K562 (cell line): Measurements from ENCODE around the gene ARMH3. TPM values are rescaled to one million over a fixed set of nuclear protein-coding genes. Genes with fewer than 3 reads are reported as not detected.

ENCODE experiments used
- CREBBP ChIP-seq: IDR thresholded peaks from one replicate; pipeline ENCODE4 v1.6.1; 2012; ENCODE audit warnings: low read depth, mild to moderate bottlenecking, control low read depth, inconsistent platforms, low read length
- FOXM1 ChIP-seq, 2 experiments: fragments of 450-650 bp in 1 of 2; sonication (generic) in 1 of 2; formaldehyde crosslinking in 1 of 2; IDR thresholded peaks; 2 replicates each; pipeline versions ENCODE4 v1.6.1 to v1.9.0; 2017 to 2022; ENCODE audit warnings: low read depth in 2 of 2, mild to moderate bottlenecking in 2 of 2, missing genetic modification reagents in 1 of 2, moderate library complexity in 1 of 2
- HDGF ChIP-seq: fragments of 450-650 bp; IDR thresholded peaks from 2 replicates; pipeline ENCODE4 v1.6.1; 2016
- HES1 ChIP-seq: fragments of 450-650 bp; IDR thresholded peaks from 2 replicates; pipeline ENCODE4 v1.6.1; 2016; ENCODE audit warnings: low read depth, mild to moderate bottlenecking, moderate library complexity
- HMG20B ChIP-seq: fragments of 250-450 bp; sonication (Bioruptor Pico); IDR thresholded peaks from 2 replicates; pipeline ENCODE4 v1.5.0; 2021; ENCODE audit warnings: mild to moderate bottlenecking
- JUN ChIP-seq, 2 experiments: sonication (generic) in 1 of 2; formaldehyde crosslinking in 1 of 2; IDR thresholded peaks; 2 replicates each; pipeline versions ENCODE4 v1.6.1 to v1.8.0; 2012 to 2022; ENCODE audit warnings: borderline replicate concordance in 2 of 2, mild to moderate bottlenecking in 2 of 2, improper control_type of control experiment in 1 of 2, low read depth in 1 of 2, low read length in 1 of 2, missing genetic modification reagents in 1 of 2
- JUND ChIP-seq, 2 experiments: IDR thresholded peaks; 2 replicates in 1 of 2; 3 replicates in 1 of 2; pipeline ENCODE4 v1.6.1; 2011; ENCODE audit warnings: borderline replicate concordance in 2 of 2, low read depth in 2 of 2, low read length in 2 of 2, improper control_type of control experiment in 1 of 2, missing biosample characterization in 1 of 2, missing genetic modification characterization in 1 of 2, missing genetic modification reagents in 1 of 2
- MTA3 ChIP-seq: fragments of 450-650 bp; formaldehyde crosslinking; IDR thresholded peaks from 2 replicates; pipeline ENCODE4 v1.6.1; 2017; ENCODE audit warnings: mild to moderate bottlenecking, borderline replicate concordance
- SIN3B ChIP-seq: fragments of 450-650 bp; IDR thresholded peaks from 2 replicates; pipeline ENCODE4 v1.6.1; 2017; ENCODE audit warnings: low read depth, mild to moderate bottlenecking, moderate library complexity
- SP2 ChIP-seq: IDR thresholded peaks from 2 replicates; pipeline ENCODE4 v1.6.1; 2011; ENCODE audit warnings: mild to moderate bottlenecking, low read depth, low read length, moderate library complexity; ENCODE audit not compliant: poor library complexity, severe bottlenecking; ENCODE audit errors: extremely low read depth
- ZFP91 ChIP-seq: sonication (generic); formaldehyde crosslinking; IDR thresholded peaks from 2 replicates; pipeline ENCODE4 v1.8.0; 2022; ENCODE audit warnings: mild to moderate bottlenecking, missing genetic modification reagents
- ZNF232 ChIP-seq: sonication (generic); formaldehyde crosslinking; IDR thresholded peaks from 2 replicates; pipeline ENCODE4 v1.8.0; 2022; ENCODE audit warnings: mild to moderate bottlenecking, missing genetic modification reagents
- ZNF3 ChIP-seq: fragments of 250-450 bp; sonication (Bioruptor Pico); IDR thresholded peaks from 2 replicates; pipeline ENCODE4 v1.5.0; 2021; ENCODE audit warnings: mild to moderate bottlenecking, moderate library complexity
- ZNF76 ChIP-seq: fragments of 250-450 bp; sonication (Bioruptor Pico); IDR thresholded peaks from 2 replicates; pipeline ENCODE4 v1.4.0; 2020; ENCODE audit warnings: mild to moderate bottlenecking, moderate library complexity, borderline replicate concordance
- polyA plus RNA-seq, 8 experiments: library from polyadenylated mRNA; depleted of rRNA in 4 of 8; stranded (reverse) in 5 of 8; unstranded in 3 of 8; fragments of >200 nt; fragmentation: Nextera tagmentation in 2 of 8; fragmentation: Illumina TruSeq in 1 of 8; extraction: Ambion mirVana in 2 of 8; extraction: Trizol in 1 of 8; gene quantifications; 2 replicates each; pipeline versions ENCODE4 v1.2.1 to v1.2.3, GENCODE V29; 2011 to 2014; ENCODE audit warnings: inconsistent platforms in 1 of 8, missing spikeins in 1 of 8
- total RNA-seq, 7 experiments: library from RNA; depleted of rRNA in 6 of 7; stranded (reverse); fragments of >200 nt in 6 of 7; fragmentation: Illumina TruSeq in 2 of 7; extraction: Trizol in 2 of 7; gene quantifications; 2 replicates each; pipeline versions ENCODE4 v1.2.1 to v1.2.3, GENCODE V29; 2011 to 2021; ENCODE audit warnings: low replicate concordance in 1 of 7
- TF ChIP-seq, protein P1 (sequence below): sonication (generic); formaldehyde crosslinking; IDR thresholded peaks from 2 replicates; pipeline ENCODE4 v1.8.0; 2023; ENCODE audit warnings: mild to moderate bottlenecking, missing genetic modification reagents
- TF ChIP-seq, protein P2 (sequence below): fragments of 450-650 bp; IDR thresholded peaks from 2 replicates; pipeline ENCODE4 v1.6.1; 2014; ENCODE audit warnings: low read depth, mild to moderate bottlenecking, moderate library complexity, borderline replicate concordance
- TF ChIP-seq, protein P3 (sequence below): fragments of 250-450 bp; sonication (Bioruptor Pico); IDR thresholded peaks from 2 replicates; pipeline ENCODE4 v1.5.0; 2022; ENCODE audit warnings: mild to moderate bottlenecking

ARMH3 gene
- total and polyA plus RNA-seq, 9 of the 15 experiments (the other 6 are each of a cell fraction or from before 2014, with no cell fraction given), result 0.29 to 0.73 TPM; not detected in 7

- TF ChIP-seq, protein P1, sequence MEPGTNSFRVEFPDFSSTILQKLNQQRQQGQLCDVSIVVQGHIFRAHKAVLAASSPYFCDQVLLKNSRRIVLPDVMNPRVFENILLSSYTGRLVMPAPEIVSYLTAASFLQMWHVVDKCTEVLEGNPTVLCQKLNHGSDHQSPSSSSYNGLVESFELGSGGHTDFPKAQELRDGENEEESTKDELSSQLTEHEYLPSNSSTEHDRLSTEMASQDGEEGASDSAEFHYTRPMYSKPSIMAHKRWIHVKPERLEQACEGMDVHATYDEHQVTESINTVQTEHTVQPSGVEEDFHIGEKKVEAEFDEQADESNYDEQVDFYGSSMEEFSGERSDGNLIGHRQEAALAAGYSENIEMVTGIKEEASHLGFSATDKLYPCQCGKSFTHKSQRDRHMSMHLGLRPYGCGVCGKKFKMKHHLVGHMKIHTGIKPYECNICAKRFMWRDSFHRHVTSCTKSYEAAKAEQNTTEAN (CRISPR knock-in tag), result peak; percentile 100
- TF ChIP-seq ZNF232 (no peak), ZNF3 (CRISPR knock-in tag) (no peak), JUND (IDR thresholded peaks at IDR 0.05; ENCODE audit: borderline replicate concordance, low read depth, low read length) (no peak), JUND (tag; IDR thresholded peaks at IDR 0.05; ENCODE audit: borderline replicate concordance, low read depth, low read length) (peak; percentile 73; the same call in 1 of the 3 replicates), HES1 (peak; percentile 41; the same call in 1 of the 2 replicates), CREBBP (no peak), ZFP91 (CRISPR knock-in tag) (peak; percentile 80; the same call in 1 of the 2 replicates), JUN (IDR thresholded peaks at IDR 0.05; ENCODE audit: borderline replicate concordance, low read depth, low read length) (peak; percentile 22; the same call in 1 of the 2 replicates), JUN (CRISPR knock-in tag; IDR thresholded peaks at IDR 0.05; ENCODE audit: borderline replicate concordance) (no peak), SP2 (no peak), FOXM1 (IDR thresholded peaks at IDR 0.05; ENCODE audit: low read depth) (no peak), FOXM1 (CRISPR knock-in tag; IDR thresholded peaks at IDR 0.05; ENCODE audit: low read depth) (0 out of 2 replicates have a peak, but pooled peaks have one; percentile 68), SIN3B (no peak), MTA3 (peak; percentile 58; the same call in 1 of the 2 replicates), HMG20B (CRISPR knock-in tag) (no peak), ZNF76 (CRISPR knock-in tag) (no peak), HDGF (peak; percentile 57; the same call in 1 of the 2 replicates)
- TF ChIP-seq, protein P2, sequence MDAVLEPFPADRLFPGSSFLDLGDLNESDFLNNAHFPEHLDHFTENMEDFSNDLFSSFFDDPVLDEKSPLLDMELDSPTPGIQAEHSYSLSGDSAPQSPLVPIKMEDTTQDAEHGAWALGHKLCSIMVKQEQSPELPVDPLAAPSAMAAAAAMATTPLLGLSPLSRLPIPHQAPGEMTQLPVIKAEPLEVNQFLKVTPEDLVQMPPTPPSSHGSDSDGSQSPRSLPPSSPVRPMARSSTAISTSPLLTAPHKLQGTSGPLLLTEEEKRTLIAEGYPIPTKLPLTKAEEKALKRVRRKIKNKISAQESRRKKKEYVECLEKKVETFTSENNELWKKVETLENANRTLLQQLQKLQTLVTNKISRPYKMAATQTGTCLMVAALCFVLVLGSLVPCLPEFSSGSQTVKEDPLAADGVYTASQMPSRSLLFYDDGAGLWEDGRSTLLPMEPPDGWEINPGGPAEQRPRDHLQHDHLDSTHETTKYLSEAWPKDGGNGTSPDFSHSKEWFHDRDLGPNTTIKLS, result peak; percentile 48; the same call in 1 of the 2 replicates
- TF ChIP-seq, protein P3, sequence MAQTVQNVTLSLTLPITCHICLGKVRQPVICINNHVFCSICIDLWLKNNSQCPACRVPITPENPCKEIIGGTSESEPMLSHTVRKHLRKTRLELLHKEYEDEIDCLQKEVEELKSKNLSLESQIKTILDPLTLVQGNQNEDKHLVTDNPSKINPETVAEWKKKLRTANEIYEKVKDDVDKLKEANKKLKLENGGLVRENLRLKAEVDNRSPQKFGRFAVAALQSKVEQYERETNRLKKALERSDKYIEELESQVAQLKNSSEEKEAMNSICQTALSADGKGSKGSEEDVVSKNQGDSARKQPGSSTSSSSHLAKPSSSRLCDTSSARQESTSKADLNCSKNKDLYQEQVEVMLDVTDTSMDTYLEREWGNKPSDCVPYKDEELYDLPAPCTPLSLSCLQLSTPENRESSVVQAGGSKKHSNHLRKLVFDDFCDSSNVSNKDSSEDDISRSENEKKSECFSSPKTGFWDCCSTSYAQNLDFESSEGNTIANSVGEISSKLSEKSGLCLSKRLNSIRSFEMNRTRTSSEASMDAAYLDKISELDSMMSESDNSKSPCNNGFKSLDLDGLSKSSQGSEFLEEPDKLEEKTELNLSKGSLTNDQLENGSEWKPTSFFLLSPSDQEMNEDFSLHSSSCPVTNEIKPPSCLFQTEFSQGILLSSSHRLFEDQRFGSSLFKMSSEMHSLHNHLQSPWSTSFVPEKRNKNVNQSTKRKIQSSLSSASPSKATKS (CRISPR knock-in tag), result no peak
Measured at GRCh38 chr10:101830322-101831168, 225.4 kb downstream of the ARMH3 start (continued).
